Karpas-422 (cell line): Measurements from ENCODE around the gene FAM237B. TPM values are rescaled to one million over a fixed set of nuclear protein-coding genes. Genes with fewer than 3 reads are reported as not detected.

Experiments
- DNase-seq: peaks from one replicate; pipeline ENCODE4 v3.0.0-alpha.2; 2015
- H2AFZ ChIP-seq: fragments of 200-600 bp; sonication (generic); 2 replicates; pipeline ENCODE4 v1.6.1; 2014; ENCODE audit warnings: antibody characterized with exemption, low read length, mixed read lengths
- H3K27ac ChIP-seq: fragments of 200-600 bp; sonication (generic); 2 replicates; pipeline ENCODE4 v1.5.1; 2014; ENCODE audit warnings: mild to moderate bottlenecking, low read length, moderate library complexity
- H3K27me3 ChIP-seq: fragments of 200-600 bp; sonication (generic); 2 replicates; pipeline ENCODE4 v1.6.1; 2014; ENCODE audit warnings: low read length, mixed read lengths
- H3K36me3 ChIP-seq: fragments of 200-600 bp; sonication (generic); 2 replicates; pipeline ENCODE4 v1.6.1; 2014; ENCODE audit warnings: low read length, mixed read lengths; ENCODE audit not compliant: insufficient read depth
- H3K4me1 ChIP-seq: fragments of 200-600 bp; sonication (generic); 2 replicates; pipeline ENCODE4 v1.6.1; 2014; ENCODE audit warnings: mild to moderate bottlenecking, low read length, mixed read lengths
- H3K4me2 ChIP-seq: fragments of 200-600 bp; sonication (generic); 2 replicates; pipeline ENCODE4 v1.6.1; 2014; ENCODE audit warnings: low read length, low read depth, mild to moderate bottlenecking; ENCODE audit not compliant: poor library complexity, severe bottlenecking
- H3K4me3 ChIP-seq: fragments of 200-600 bp; sonication (generic); 2 replicates; pipeline ENCODE4 v1.5.1; 2014; ENCODE audit warnings: mild to moderate bottlenecking, antibody characterized with exemption, low read length, mixed read lengths
- H3K79me2 ChIP-seq: fragments of 200-600 bp; sonication (generic); 2 replicates; pipeline ENCODE4 v1.6.1; 2014; ENCODE audit warnings: mild to moderate bottlenecking, low read length, mixed read lengths
- H3K9ac ChIP-seq: fragments of 200-600 bp; sonication (generic); 2 replicates; pipeline ENCODE4 v1.6.0; 2014; ENCODE audit warnings: low read length
- H3K9me2 ChIP-seq: fragments of 200-600 bp; sonication (generic), shearing (Covaris generic); replicated peaks from 2 replicates; pipeline ENCODE4 v1.6.0; 2014; ENCODE audit warnings: mild to moderate bottlenecking, low read length, moderate library complexity; ENCODE audit not compliant: insufficient read depth
- H3K9me3 ChIP-seq: fragments of 300-700, 200-600 bp; sonication (generic); 2 replicates; pipeline ENCODE4 v1.6.1; 2014; ENCODE audit warnings: low read length, mixed read lengths
- H4K20me1 ChIP-seq: fragments of 200-600 bp; sonication (generic); 2 replicates; pipeline ENCODE4 v1.6.1; 2014; ENCODE audit warnings: mild to moderate bottlenecking, antibody characterized with exemption, low read length, low read depth; ENCODE audit not compliant: insufficient read depth
- total RNA-seq: library from RNA; depleted of rRNA; stranded (reverse); fragments of >200 nt; shearing (Covaris generic); gene quantifications from 2 replicates; pipeline ENCODE4 v1.2.3, GENCODE V29; 2014; ENCODE audit warnings: low replicate concordance

FAM237B gene
- total RNA-seq, 1 experiment from 2014 or later: not detected

DNA sequence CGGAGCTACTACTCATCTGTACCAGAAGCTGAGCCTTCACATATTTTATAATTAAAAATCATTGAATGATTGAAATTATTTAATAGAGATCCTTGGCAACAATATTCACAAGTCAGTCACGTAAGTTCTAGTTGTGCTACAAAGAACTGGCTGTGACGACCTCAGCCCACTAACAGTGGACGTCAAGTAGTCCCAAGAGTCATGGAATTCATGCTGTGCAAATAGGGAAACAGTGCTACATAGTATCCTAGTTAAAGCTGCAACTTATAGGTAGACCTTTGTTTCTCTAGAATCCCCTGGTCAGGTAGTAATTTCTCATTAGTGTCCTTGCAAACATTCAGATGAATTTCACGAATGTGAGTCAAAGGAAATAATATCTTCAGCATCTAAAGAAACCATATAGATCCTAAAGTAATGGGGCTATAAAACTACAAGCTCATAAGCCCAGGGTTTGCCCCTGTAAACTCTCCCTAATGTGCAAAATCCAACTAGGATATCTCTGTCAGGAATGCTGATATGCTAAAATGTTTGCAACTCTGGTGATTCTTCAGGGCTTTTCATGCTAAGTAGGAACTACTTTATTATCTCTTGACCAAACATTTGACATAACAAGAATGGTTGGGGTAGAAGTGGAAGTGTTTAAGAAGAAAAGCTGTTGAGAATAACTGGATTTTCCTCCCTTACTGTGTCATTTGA is 44.9 kb downstream of the FAM237B start:
- Histone ChIP-seq H3K36me3 (no peaks in the 10 kb centered on the region), H3K27me3 (no peaks in the 10 kb centered on the region), H3K9me3 (no peaks in the 10 kb centered on the region), H3K4me1 (no peaks in the 10 kb centered on the region), H2AFZ (no peak overlapping the region), H4K20me1 (no peaks in the 10 kb centered on the region), H3K79me2 (no peaks in the 10 kb centered on the region), H3K27ac (no peak overlapping the region), H3K4me3 (no peak overlapping the region), H3K9me2 (no peaks in the 10 kb centered on the region), H3K4me2 (no peak overlapping the region), H3K9ac (no peak overlapping the region)
- no peak for DNase-seq

DNA sequence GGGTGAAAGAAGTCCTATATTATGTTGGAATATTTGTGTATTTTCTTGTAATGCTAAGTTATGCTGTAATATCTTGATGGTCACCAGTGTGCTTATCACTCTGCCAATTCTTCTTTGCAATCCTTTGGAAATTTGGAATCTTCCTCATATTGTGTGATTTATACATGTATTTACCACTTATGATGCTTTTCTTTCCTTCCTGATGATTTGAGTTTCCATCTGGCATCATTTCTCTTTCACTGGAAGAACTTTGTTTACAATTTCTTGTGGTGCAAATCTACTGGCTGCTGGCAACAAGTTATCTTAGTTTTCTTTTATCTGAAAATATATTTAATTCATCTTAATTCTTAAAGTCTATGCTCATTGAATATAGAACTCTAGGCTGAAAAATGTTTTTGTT is 46.9 kb downstream of the FAM237B start:
- no peak for DNase-seq

DNA sequence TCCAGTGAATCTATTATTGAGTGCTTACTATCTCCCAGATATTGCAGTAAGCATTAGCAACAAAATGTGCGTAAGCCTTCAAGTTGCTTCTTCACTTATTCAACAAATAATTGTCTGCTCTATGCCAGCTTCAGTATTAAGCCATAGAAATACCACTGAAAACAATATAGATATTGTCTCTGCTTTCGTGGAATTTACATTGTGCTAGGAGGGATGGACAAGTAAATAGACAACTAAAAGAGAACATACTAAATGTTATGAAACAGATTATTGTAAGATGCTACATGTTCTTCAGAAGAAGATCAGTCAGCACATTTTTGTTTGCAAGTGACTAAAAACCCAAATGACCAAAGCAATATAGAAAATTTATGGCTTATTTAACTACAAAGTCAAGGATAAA is 48.9 kb downstream of the FAM237B start:
- Histone ChIP-seq H3K79me2 (no peaks in the 10 kb centered on the region), H3K4me3 (no peak overlapping the region), H3K9me3 (no peaks in the 10 kb centered on the region), H2AFZ (no peak overlapping the region), H4K20me1 (no peaks in the 10 kb centered on the region), H3K36me3 (no peaks in the 10 kb centered on the region), H3K4me1 (no peaks in the 10 kb centered on the region), H3K27ac (no peak overlapping the region), H3K4me2 (no peak overlapping the region), H3K9me2 (no peaks in the 10 kb centered on the region), H3K9ac (no peak overlapping the region), H3K27me3 (no peaks in the 10 kb centered on the region)
- DNase-seq: no peak

More for the DNA sequence above, 46.9 kb downstream of the FAM237B start:
- H3K36me3 ChIP-seq: no peaks in the 10 kb centered on the region
- H3K9me2 ChIP-seq: no peaks in the 10 kb centered on the region
- H3K9ac ChIP-seq: no peak overlapping the region
- H3K27me3 ChIP-seq: no peaks in the 10 kb centered on the region
- H3K9me3 ChIP-seq: no peaks in the 10 kb centered on the region
- no peaks in the 10 kb centered on the region for H4K20me1 ChIP-seq
- H3K4me2 ChIP-seq: no peak overlapping the region
- no peak overlapping the region for H2AFZ ChIP-seq
- H3K4me3 ChIP-seq: no peak overlapping the region
- H3K27ac ChIP-seq: no peak overlapping the region
- no peaks in the 10 kb centered on the region for H3K79me2 ChIP-seq
- H3K4me1 ChIP-seq: no peaks in the 10 kb centered on the region

DNA sequence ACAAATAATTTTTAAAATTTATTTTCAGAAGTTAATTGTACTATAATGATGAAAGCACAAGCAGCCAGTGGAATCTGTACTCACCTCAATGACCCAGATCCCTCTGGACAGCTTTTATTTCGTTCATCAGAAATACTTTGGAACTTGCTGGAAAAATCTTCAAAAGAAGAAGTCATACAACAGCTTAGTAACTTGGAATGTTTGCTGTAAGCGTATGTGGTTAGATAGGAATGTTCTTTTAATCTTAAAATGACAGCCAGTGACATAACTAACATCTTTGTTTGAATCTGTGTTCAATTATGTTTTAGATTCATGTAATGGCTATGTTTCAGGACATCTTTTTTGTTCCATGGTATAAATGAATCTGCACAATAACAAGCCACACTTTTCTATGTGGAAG is 49.4 kb downstream of the FAM237B start:
- Histone ChIP-seq H3K4me2 (no peak overlapping the region), H3K27me3 (no peaks in the 10 kb centered on the region), H3K27ac (no peak overlapping the region), H2AFZ (no peak overlapping the region), H3K4me1 (no peaks in the 10 kb centered on the region), H3K9me3 (no peaks in the 10 kb centered on the region), H4K20me1 (no peaks in the 10 kb centered on the region), H3K9ac (no peak overlapping the region), H3K36me3 (no peaks in the 10 kb centered on the region), H3K9me2 (no peaks in the 10 kb centered on the region), H3K4me3 (no peak overlapping the region), H3K79me2 (no peaks in the 10 kb centered on the region)
- DNase-seq: no peak

DNA sequence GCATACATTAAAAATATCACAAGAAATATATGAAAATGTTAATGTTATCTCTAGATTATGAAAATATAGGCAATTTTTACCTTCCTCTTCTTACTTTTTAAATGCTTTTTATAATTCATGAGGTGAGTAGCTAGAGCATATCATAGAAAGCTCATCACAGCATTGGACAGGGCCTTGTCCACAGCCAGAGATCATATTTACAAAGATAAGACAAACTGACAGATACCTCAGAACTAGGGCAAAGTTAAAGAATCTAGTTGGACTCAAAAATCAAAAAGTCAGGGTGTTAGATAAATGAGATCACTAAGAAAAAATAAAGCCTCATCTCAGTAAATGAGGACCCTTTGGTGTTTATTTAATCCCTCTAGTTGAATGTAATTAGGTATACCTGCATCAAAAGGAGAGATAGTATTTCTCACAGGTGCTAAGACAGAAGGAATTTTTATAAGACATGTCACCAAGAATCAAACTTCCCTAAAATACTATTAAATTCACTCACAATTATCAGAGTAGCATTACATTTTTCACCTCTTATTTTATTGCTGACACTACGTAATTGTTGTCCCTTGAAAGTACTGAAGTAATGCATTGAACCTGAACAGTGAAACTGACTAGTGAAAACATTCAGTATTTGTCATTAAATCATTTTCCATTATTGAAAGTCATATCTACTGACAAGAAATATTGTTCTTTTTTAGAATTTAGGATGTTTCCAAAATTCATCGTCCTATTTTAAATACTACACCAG is 50.5 kb downstream of the FAM237B start:
- Histone ChIP-seq H3K4me3 (no peak overlapping the region), H2AFZ (no peak overlapping the region), H3K27me3 (no peaks in the 10 kb centered on the region), H3K4me1 (no peaks in the 10 kb centered on the region), H4K20me1 (no peaks in the 10 kb centered on the region), H3K4me2 (no peak overlapping the region), H3K9me3 (no peaks in the 10 kb centered on the region), H3K9me2 (no peaks in the 10 kb centered on the region), H3K36me3 (no peaks in the 10 kb centered on the region), H3K27ac (no peak overlapping the region), H3K79me2 (no peaks in the 10 kb centered on the region), H3K9ac (no peak overlapping the region)
- DNase-seq: no peak

DNA sequence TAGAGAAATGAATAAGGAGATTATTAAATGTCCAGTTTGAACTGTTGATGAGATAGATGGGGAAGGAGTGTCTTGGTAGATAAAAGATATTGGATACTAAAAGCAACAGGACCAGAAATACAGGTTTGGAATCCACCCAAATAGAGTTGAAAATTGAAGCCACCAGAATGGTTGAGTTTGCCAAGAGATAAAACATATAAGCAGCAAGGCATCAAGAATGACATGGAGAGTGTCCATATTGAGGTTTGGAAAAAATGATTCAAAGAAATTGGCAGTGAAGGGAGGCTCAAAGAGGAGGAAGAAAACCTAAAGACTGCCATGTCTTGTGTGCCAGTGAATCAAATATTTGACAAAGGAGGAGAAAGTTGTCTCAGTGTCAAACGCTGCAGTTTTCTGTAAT is 51.9 kb downstream of the FAM237B start:
- Histone ChIP-seq H3K27me3 (no peaks in the 10 kb centered on the region), H3K9me3 (no peaks in the 10 kb centered on the region), H3K9me2 (no peaks in the 10 kb centered on the region), H3K36me3 (no peaks in the 10 kb centered on the region), H3K9ac (no peak overlapping the region), H3K4me2 (no peak overlapping the region), H3K27ac (no peak overlapping the region), H4K20me1 (no peaks in the 10 kb centered on the region), H3K79me2 (no peaks in the 10 kb centered on the region), H2AFZ (no peak overlapping the region), H3K4me3 (no peak overlapping the region), H3K4me1 (no peaks in the 10 kb centered on the region)
- no peak for DNase-seq

DNA sequence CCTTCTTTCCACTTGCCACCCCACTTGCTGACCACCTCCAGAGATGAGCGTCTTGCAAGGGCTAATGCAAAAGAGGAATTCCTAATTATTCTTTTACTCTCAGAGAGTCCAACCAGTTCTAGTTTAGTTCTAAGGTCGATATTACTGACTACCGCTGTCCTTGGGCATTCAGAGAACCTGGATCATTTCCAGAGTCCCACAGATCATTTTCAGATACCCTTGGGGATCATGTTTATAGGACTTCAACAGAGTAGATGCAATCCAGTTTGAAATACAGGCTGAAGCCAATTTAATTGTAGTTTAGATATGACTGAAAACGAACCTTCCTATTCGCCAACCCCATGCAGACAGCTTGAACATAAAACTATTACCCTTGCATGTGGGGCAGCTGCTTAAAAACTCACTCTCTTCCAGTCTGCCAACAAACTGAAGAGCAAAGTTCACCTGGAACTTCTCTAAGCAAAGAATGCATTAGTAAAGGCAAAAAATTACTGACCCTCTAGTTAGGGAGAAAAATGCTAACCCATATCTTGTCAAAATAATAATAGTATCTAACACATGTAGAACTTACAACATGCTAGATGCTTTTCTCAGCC is 53.7 kb downstream of the FAM237B start:
- H3K4me2 ChIP-seq: no peak overlapping the region
- no peaks in the 10 kb centered on the region for H3K79me2 ChIP-seq
- no peak overlapping the region for H2AFZ ChIP-seq
- no peaks in the 10 kb centered on the region for H3K27me3 ChIP-seq
- H3K9ac ChIP-seq: no peak overlapping the region
- H3K9me2 ChIP-seq: no peaks in the 10 kb centered on the region
- DNase-seq: no peak
- no peaks in the 10 kb centered on the region for H3K4me1 ChIP-seq
- no peaks in the 10 kb centered on the region for H3K36me3 ChIP-seq
- no peaks in the 10 kb centered on the region for H3K9me3 ChIP-seq
- no peak overlapping the region for H3K27ac ChIP-seq
- H3K4me3 ChIP-seq: no peak overlapping the region
- H4K20me1 ChIP-seq: no peaks in the 10 kb centered on the region

DNA sequence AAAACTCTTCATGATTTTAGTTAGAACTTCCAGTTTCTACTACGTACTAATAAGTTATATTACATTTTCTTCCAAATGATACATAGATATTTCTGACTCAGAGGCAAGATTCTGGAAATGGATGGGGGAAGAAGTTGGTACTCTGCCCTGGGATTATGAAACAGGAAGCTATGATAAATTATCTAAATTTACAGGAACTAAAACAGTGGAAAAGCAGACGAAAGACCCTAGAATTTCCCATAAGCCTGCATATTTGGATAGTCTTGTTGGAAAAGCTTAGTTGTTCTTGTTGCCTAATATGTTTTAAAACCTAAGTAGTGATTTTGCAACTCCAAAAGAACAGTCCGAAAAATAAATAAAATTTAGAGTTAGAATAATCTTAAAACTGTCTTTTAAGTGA is 54.3 kb downstream of the FAM237B start:
- Histone ChIP-seq H3K4me1 (no peaks in the 10 kb centered on the region), H3K9ac (no peak overlapping the region), H3K9me2 (no peaks in the 10 kb centered on the region), H3K79me2 (no peaks in the 10 kb centered on the region), H3K27me3 (no peaks in the 10 kb centered on the region), H3K4me2 (no peak overlapping the region), H3K9me3 (no peaks in the 10 kb centered on the region), H4K20me1 (no peaks in the 10 kb centered on the region), H3K4me3 (no peak overlapping the region), H3K27ac (no peak overlapping the region), H3K36me3 (no peaks in the 10 kb centered on the region), H2AFZ (no peak overlapping the region)
- no peak for DNase-seq
